PC-3 (cell line): ENCODE measurements around the gene TCEANC.
"Not testable (repeated sequence)": the region's sequence is repeated elsewhere in the genome, so short reads cannot be mapped to it uniquely, and the experiment has no call there.

Source experiments
- CTCF ChIP-seq: fragments of 300-600 bp; sonication (generic); conservative IDR thresholded peaks from 2 replicates; pipeline ENCODE4 v1.5.1; 2017; ENCODE audit warnings: antibody characterized with exemption, low read depth, mild to moderate bottlenecking, low read length
- EZH2 ChIP-seq: fragments of 300-600 bp; sonication (generic); IDR thresholded peaks from one replicate; pipeline ENCODE4 v1.6.1; 2017; ENCODE audit warnings: antibody characterized with exemption, mild to moderate bottlenecking, low read length; ENCODE audit not compliant: unreplicated experiment

- not testable (repeated sequence) for TF ChIP-seq CTCF, EZH2
These were observed 15.7 kb upstream of the TCEANC start for GRCh38 chrX:13637224-13637623.
